GM19463 (cell line): ENCODE measurements around the gene NOL9.

ENCODE experiments used
- ATAC-seq: cut with Tn5 transposase; IDR thresholded peaks from one replicate; pipeline ENCODE4 v1.9.1; 2021; ENCODE audit warnings: mild to moderate bottlenecking, moderate library complexity; ENCODE audit not compliant: unreplicated experiment

The NOL9 gene

DNA sequence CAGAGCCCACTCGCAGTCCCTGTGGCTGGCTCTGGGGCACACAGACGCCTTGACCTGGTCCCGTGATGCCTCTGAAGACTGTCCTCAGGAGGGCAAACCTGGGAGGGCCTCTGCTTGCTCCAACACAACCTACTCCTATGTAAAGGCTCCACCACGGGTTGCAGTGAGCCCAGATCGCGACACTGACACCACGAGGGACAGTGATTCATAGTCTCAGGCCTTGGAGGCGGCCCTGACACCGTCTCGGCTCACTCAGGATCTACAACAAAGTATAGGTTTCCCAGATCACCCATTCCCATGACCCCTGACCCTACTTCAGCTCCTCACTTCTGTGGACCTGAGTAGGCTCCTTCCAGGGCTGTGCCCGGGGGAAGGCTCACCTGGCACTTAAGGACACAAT lies 28.0 kb downstream of the NOL9 start:
- ATAC-seq = no peak

DNA sequence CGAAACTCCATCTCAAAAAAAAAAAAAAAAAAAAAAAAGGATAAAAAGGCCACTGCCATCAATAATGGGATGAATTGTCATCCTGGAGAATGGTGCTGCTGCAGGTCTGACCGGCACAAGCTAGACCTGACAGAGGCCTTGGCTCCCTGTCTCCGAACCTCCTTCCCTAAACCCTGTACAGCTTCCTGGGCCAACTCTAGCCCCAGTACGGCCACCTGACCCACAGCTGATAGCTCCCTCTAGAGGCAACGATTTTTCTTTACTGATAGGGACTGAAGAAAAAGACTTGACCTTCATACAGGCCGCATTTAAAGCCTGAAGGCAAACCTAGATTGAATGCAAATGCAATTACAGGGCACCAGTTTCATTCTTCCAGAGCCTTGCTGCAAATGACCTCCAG lies 30.7 kb downstream of the NOL9 start:
- no peak for ATAC-seq

DNA sequence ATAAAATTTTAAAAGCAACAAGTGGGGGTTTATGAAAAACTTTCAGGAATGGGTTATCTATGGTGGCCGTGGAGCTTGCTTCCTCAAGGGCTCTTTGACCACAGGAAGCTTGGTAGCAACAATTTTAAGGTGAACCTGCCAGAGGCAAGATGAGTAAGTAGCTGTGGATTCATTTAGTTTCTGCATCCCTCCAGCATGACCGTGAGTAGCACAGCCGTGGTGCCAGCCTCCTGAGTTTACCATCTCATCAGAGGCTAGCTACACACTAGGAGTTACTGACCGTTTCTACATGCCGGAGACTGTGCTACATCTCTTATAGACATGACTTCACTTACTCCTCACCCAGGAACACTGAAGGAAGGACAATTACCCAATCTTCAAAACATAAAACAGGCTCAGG lies 32.8 kb downstream of the NOL9 start:
- no peak for ATAC-seq

DNA sequence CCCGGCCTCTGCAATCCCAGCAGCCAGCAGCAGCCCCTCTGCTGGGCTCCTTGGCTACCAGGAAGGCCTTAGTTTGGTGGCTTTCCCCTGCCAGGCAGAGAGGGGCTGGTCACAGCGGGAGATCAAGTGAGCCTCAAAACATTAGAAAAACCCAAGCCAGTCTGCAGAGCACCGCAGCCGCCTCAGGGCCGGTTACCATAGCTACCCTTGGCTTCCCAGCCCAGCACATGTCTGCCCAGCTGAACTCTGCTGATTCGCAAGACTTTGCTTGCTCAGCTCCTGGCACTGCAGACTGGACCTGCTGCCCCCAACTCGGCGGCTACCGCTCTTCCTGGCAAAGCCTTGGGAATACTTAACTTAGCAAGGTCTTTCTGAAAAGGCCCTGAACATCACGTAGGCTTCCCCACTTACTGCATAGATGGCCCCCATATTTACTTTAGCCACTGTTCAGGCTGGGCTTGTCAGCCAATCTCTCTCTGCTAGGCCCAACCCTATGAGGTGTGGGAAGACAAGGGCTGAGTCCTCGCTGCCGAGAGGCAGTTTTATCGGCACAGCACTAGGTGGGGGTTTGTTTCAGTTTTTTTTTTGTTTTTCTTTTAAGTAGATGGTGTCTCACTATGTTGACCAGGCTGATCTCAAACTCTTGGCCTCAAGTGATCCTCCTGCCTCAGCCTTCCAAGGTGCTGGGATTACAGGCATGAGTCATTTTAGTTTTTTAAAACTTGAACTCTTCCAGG lies 34.2 kb downstream of the NOL9 start:
- no peak for ATAC-seq

DNA sequence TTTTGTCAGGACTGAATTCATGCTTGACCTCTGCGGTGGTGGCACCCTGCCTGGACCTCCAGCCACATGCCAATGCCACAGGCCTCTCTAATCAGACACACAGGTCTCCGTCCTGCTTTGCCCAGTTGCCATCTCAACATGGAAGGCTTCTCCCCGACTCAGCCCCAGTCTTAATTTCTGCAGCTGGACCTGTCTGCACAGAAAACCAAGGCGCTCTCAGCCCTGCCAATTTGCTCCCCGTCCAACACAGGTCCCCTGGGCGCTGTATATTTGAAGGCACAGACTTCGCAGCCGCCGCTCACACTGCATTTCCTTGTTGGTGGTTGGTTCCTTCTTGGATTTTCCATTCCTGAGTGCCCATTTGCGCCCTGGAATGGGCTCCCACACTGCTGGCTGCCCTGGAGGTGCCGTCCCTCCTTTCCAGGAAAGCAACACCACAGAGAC lies 34.8 kb downstream of the NOL9 start:
- ATAC-seq = no peak

DNA sequence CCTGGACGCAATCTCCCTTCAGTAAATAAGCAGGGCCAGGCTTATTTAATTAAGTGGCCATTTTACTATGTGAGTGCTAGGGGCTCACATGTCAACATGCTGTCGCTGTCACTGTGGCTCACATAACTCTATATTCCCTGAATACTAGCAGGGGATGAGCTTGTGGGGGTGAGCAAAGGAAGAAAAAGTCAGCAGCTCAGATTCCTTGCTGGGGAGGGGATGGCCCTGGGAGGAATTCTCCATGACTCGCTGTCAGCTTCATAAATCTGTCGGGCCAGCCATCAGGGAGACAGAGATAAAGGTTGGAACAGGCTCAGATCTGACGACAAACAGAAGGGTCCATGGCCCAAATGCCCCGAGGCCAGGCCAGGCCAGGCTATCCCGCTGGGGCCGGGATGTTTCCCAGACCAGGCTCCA lies 36.9 kb downstream of the NOL9 start:
- no peak for ATAC-seq

DNA sequence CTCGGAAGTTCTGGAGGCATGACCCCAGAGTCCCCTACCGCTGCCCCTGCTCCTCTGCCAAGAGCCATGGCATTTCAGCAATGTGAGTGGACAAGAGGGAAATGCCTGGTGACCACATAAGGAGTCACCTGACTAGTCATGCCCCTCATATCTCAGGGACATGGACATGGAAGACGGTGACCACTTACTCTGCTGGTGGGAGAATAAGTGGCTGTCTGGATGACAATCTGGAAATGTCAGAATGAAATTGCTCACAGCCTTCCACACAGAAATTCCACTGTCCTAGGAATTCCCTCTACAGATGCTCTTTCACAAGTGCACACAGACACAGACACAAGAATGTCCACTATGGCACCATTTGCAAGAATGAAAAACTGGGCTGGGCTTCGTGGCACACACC lies 38.5 kb downstream of the NOL9 start:
- no peak for ATAC-seq

DNA sequence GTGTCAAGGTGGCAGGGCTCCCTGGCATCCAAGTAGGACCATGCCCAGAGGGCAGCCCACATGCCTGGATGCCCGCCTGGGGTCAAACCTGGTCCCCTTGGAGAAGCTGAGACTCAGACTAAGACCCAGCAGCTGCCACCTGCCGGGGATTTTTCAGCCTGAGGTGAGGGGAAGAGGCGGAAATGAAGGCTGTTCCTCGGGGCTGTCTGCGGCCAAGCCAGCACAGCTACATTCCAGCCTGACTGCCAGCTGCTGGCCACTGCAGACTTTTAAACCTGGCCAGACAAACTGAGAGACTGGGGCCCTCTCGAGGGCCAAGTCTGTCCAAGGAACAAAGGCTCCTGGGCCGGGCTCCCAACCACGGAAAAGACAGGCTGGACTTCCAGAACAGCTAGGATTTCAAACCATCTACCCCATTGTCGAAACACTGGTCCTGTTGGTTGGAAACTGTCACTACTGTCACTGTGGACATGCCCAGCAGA lies 41.0 kb downstream of the NOL9 start:
- no peak for ATAC-seq

DNA sequence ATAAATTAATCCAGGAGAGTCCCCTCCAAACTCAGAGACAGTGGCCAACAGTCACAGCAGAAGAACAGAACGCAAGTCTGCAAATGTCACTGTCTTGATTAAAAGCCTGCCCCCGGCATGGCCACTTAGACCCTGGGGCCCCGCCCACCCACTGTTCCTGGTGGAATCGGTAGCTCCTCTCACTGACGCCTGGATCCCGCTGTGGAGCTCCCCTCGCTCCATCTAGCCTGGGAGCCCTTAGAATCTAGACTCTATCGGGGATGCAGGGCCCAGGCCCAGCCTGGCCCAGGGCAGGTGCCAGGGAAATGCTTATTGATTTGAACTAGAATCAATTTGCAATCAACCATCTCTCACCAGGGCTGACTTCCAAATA lies 41.4 kb downstream of the NOL9 start:
- ATAC-seq = no peak

DNA sequence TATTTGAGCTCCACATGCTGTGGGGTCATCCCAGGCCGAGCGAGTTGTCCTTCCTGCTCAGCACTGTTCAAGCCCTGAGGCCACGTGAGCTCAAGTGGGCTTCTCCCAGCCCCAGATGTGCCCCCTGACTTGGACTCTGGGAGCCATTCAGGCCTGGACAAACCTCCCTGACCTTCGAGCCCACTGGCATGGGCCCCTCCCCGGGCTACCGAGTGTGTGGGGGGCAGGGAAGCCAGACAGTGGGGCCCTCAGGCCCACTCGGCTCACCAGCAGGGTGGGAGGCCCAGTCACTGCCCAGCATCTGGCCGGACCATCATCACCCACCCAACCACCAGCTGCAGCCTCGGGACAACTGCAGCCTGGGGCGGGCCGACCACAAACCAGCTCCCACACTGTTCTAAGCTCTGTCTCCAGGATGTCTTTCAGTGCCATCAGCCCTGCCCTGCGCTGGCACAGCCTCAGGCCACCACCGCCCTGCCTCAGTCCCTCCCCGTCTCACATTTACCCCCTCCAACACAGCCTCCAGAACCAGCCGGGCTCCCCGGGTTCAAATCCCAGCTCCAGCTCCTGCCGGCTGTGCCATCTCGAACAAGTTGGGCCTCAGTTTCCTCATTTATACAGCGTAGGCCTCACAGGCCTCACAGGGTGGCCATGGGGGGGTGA lies 41.9 kb downstream of the NOL9 start:
- ATAC-seq = no peak

DNA sequence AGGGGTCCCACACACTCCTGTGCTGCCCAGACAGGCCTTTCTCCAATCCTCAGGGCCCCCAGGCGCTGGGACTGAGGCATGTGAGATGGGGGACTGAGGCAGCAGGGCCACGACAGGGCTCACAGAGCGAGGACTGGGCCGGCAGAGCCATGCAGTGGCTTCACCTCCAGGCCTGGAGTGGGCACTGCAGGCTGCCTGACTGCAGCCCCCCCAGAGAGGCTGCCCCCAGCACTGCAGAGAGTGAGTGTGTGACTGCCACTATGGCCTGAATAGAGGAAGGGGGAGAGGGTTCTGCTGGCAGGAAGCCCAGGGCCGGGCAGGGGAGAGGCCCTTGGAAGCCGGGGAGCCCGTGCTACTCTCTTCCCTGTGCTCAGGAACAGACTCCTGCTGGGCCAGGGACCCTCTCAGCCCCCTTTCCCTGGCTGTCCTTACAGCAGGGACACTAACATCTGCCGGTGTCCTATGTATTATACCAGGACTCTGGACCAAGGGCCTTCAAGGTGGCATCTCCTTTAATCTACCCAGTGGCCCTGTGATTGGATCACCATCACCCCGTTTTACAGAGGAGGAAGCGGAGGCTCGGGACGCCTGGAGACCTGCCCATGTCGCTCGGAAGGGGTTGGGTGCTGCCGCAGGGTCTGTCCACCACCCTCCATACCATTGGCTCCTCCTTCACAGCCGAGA lies 42.6 kb downstream of the NOL9 start:
- ATAC-seq = no peak

DNA sequence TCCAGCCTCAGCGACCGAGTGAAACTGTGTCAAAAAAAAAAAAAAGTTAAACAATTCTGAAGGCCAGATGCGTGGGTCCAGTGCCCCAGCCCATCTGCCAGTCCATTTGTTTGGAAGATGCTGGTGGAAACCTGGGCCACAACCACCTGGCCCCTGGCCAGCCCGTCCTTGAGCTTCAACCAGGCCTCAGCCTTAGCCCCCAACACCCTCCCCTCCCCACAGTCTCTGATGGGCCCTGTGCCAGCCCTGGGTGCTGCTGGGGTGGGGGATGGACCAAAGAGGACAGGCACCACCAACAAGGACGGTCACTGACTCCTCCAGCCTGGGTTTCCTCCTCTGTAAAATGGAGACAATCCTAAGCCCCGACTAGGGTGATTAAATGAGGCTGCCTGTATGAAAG lies 43.3 kb downstream of the NOL9 start:
- no peak for ATAC-seq

DNA sequence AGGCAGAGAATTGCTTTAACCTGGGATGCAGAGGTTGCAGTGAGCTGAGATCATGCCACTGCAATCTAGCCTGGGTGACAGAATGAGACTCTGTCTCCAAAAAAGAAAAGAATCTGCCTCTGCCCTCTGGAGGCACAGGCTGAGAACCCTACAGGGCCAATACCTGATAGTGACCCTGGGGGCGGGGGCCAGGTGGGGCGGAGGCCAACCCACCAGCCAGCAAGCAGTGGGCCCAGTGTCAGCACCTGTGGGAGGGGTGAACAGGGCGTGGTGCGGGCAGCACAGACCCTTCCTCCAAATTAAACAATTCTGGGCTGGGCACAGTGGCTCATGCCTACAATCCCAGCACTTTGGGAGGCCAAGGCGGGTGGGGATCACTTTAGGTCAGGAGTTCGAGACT lies 43.8 kb downstream of the NOL9 start:
- no peak for ATAC-seq

DNA sequence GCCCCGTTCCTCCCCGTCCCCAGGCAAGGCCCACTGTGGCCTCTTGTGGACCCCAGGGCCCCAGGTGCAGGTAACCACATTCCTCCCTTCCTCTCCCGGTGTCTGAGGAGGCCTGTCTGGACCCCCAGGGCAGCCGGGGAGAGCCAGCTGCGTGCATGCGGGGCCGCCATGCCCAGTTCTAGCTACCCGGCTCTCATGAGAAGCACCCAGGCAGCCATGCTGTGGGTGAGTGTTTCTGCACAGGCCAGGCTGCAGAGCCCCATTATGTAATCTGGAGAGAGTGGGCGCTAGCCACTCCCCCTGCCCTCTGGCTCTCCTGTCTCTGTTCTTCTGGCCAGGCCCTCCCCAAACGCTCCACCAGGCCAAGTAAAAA lies 44.4 kb downstream of the NOL9 start:
- ATAC-seq = no peak

DNA sequence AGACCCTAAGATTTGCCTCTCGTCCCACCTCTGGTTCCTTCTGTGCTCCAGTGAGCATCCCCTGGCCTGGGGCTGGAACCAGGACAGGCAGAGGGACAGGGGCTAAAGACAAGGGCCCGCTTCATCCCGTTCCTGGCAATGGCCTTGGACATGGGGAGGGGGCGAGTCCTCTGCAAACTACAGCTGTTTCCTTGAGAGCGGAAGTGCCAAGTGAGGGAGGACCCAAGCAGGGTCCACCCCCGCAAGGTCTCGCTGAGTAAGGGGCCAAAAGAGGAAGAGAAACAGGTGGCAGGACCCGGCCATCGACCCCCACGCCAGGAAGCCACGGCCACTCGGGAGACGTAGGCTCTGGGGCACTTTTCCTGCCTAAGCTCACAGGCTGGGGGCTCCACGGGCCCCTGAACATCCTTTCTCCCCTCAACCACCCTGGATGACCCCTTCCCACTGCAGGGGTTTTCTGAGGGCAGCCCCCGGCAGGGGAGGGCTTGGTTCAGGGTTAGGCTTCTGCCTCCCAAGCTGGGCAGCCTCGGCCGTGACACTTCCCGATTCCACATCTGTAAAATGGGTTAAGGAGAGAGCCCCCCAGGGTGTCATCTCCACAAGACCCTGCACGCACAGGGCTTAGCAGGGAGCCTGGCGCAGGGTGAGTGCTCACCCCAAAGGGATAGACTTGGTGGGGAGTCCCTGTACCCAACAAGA lies 44.9 kb downstream of the NOL9 start:
- ATAC-seq = no peak

DNA sequence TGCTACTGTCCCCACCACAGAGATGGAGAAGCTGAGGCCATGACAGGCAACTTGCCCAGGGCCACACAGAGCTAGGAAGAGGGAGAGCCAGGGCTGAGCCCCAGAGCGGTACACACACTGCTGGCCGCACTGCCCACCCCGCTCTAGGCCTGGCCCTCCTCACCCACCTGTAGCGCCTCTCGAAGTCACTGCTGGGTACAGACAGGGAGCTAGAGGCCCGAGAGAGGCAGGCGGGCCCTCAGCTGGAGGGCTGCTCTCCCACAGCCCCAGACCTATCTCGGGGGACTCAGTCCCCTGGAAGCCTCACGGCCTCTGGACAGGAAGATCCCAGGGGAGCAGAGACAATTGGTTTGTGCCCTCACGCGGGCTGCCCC lies 45.5 kb downstream of the NOL9 start:
- no peak for ATAC-seq

DNA sequence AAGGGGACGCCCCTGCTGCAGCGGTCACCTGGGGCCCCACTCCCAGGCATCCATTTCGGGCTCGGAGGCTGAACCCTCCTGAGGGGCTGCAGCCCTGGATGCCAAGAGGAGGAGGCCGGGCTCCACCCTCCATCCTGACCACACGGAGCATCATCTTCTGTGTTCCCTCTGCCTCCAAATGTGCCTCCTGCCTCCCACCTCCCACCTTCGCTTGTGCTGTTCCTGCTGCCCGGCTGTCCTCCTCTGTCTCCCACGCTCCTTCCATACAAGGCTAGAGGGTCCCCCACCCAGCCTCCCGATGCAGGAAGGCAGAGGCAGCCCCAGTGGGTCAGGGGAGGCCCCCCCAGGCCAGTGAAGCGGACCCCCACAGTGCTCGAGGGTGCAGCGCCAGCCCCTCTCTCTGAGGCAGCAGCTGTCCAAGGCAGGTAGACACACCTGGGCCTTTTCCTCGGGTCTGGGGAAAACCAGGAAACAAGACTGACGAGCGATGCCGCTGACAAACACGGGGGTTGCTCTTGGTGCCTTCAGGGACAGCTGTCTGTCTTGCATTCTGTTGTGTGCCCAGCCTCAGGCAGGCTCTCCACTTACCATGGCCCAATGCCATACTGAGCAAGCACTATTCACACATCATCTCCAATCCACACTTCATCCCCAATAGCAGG lies 46.0 kb downstream of the NOL9 start:
- no peak for ATAC-seq

DNA sequence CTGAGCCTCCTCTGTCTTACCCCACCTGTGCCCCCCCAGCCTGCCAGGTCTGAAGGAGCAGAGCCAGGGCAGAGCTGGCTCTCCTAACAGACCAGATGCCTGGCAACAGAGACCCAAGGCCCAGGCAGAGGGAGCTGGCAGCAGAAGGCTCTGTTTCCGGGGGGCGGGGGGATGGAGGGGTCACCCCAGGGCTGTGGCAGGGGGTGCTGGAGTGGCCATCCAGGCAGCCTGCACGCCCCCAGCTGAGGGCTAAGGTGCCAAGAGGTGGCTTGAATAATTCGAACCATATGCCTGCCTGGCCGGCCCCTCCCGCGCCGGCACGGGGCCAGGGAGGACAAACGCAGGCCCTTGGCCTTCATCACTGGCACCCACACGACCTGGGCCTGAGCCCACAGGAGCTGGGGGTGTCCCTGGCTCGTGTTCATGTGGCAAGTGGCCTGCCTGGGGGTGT lies 46.8 kb downstream of the NOL9 start:
- ATAC-seq = no peak

DNA sequence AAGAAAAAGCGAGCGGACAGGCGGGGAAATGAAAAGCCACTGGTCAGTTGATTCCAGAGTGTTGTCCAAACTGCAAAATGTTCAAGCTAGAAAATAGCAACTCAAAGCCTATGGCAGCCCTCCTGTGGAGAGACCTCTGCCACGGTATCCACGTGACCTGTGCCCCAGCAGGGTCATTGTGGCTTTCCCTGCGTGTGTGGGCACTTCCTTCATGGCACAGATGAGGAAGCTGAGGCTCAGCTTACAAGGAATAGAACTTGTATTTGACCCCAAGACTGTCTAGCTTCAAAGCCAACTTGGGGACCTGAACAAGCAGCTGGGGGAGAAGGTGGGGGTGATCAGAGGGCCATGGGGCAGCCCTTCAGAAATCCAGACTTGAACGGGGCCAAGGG lies 47.3 kb downstream of the NOL9 start:
- ATAC-seq = no peak

DNA sequence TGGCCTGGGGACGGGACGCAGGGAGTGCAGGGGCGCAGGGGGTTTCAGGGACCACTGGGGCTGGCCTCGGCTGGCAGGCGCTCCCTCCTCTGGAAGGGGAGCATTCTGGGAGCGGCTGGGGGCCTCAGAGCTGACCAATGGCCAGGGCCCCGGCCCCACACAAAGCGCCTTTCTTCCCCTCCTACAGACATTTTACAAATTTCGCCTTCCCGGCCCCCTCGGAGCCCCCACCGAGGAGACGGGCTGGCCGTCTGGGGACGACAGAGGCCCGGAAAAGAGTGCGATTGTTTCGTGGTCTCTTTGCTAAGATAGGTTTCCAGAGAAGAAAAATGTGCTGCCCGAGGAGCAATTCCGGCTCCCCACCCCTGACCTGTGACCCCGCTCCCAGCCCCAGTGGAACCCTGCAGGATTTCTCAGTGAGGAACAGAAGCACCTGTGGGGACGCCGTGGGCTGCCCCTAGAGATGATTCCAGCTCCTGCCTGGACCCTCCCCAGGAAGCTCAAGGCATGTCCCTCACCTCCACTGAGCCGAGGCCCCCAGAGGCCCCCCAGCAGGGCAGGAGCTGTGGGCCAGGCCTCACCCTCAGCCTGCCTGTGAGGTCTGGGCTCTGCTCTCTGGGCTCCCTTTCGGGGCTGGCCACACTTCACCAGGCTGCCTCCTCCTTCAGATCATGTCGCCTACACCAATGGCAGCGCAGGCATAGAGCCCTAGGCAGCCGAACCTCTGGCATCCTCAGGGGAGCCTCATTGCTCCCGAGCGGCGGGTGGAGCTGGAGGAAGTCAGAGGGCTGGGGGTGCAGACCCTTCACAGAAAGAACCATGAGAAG lies 47.9 kb downstream of the NOL9 start:
- no peak for ATAC-seq
